GM19035 (cell line): ENCODE results near the gene FAM120B.
"Not testable (repeated sequence)": the region's sequence is repeated elsewhere in the genome, so short reads cannot be mapped to it uniquely, and the experiment has no call there.

ENCODE experiments used
- ATAC-seq: cut with Tn5 transposase; IDR thresholded peaks from one replicate; pipeline ENCODE4 v1.9.1; 2021; ENCODE audit not compliant: unreplicated experiment

FAM120B gene

GRCh38 chr6:170297576-170298330, 8.8 kb upstream of the FAM120B start:
- ATAC-seq: no peak

GRCh38 chr6:170298688-170299087, 7.9 kb upstream of the FAM120B start:
- ATAC-seq: no peak

- ATAC-seq: no peak
Observed at GRCh38 chr6:170301184-170301583, 5.4 kb upstream of the FAM120B start.

GRCh38 chr6:170305805-170306323, 694 bp upstream of the FAM120B start:
- ATAC-seq: no peak

- no peak for ATAC-seq
Observed at GRCh38 chr6:170307080-170307545, 555 bp downstream of the FAM120B start.

- no peak for ATAC-seq
Observed at GRCh38 chr6:170308761-170309160, 2.2 kb downstream of the FAM120B start.

- no peak for ATAC-seq
Observed at GRCh38 chr6:170311696-170312095, 5.1 kb downstream of the FAM120B start.

- ATAC-seq: no peak
Observed at GRCh38 chr6:170312876-170313275, 6.3 kb downstream of the FAM120B start.

- ATAC-seq: no peak
Observed at GRCh38 chr6:170313716-170314295, 7.2 kb downstream of the FAM120B start.

- ATAC-seq: no peak
Observed at GRCh38 chr6:170314983-170315382, 8.4 kb downstream of the FAM120B start.

- no peak for ATAC-seq
Observed at GRCh38 chr6:170316071-170316470, 9.5 kb downstream of the FAM120B start.

- no peak for ATAC-seq
Observed at GRCh38 chr6:170317076-170317475, 10.5 kb downstream of the FAM120B start.

GRCh38 chr6:170317718-170318117, 11.2 kb downstream of the FAM120B start:
- no peak for ATAC-seq

GRCh38 chr6:170329321-170329720, 22.8 kb downstream of the FAM120B start:
- no peak for ATAC-seq

GRCh38 chr6:170335199-170335598, 28.6 kb downstream of the FAM120B start:
- ATAC-seq: not testable (repeated sequence)

GRCh38 chr6:170344631-170345576, 38.3 kb downstream of the FAM120B start:
- no peak for ATAC-seq

GRCh38 chr6:170345662-170346061, 39.1 kb downstream of the FAM120B start:
- no peak for ATAC-seq

- ATAC-seq: no peak
Observed at GRCh38 chr6:170346649-170347048, 40.1 kb downstream of the FAM120B start.

GRCh38 chr6:170347091-170347490, 40.5 kb downstream of the FAM120B start:
- no peak for ATAC-seq

GRCh38 chr6:170347975-170348374, 41.4 kb downstream of the FAM120B start:
- no peak for ATAC-seq

GRCh38 chr6:170351456-170351855, 44.9 kb downstream of the FAM120B start:
- ATAC-seq: not testable (repeated sequence)
